Transverse colon (tissue), 4 donors: Measurements from ENCODE around the gene CXCR6. TPM values are rescaled to one million over a fixed set of nuclear protein-coding genes. Genes with fewer than 3 reads are reported as not detected.

Experiments
- DNase-seq: peaks from one replicate; pipeline ENCODE4 v3.0.0-alpha.2; 2019
- H3K27ac ChIP-seq, 4 donors: fragments of 200-600 bp; sonication (generic); 2 replicates each; pipeline ENCODE4 v1.5.1; 2016 to 2018; ENCODE audit warnings: inconsistent platforms in 4 of 4
- H3K27me3 ChIP-seq: fragments of 200-600 bp; sonication (generic); 2 replicates; pipeline ENCODE4 v1.5.1; 2017; ENCODE audit warnings: inconsistent platforms
- H3K36me3 ChIP-seq, 4 donors: fragments of 200-600 bp; sonication (generic); 2 replicates each; pipeline ENCODE4 v1.5.1; 2017 to 2019; ENCODE audit warnings: inconsistent platforms in 4 of 4
- H3K4me1 ChIP-seq, 4 donors: fragments of 200-600 bp; sonication (generic); 2 replicates each; pipeline ENCODE4 v1.5.1; 2017 to 2020; ENCODE audit warnings: inconsistent platforms in 4 of 4
- H3K4me3 ChIP-seq, 4 donors: fragments of 200-600 bp; sonication (generic); 1 replicate in 1 of 4; 2 replicates in 3 of 4; pipeline versions ENCODE4 v1.5.1 to v1.6.1; 2017 to 2019; ENCODE audit warnings: inconsistent platforms in 4 of 4
- H3K9me3 ChIP-seq, 2 donors: fragments of 200-600 bp; sonication (generic); 2 replicates each; pipeline ENCODE4 v1.5.1; 2017 to 2019; ENCODE audit warnings: inconsistent platforms in 2 of 2
- EP300 ChIP-seq: sonication (generic); formaldehyde crosslinking; IDR thresholded peaks from one replicate; pipeline ENCODE4 v1.6.1; 2017; ENCODE audit warnings: antibody characterized with exemption, low read depth
- POLR2A ChIP-seq: fragments of 450-650 bp; IDR thresholded peaks from one replicate; pipeline ENCODE4 v1.6.1; 2016; ENCODE audit warnings: antibody characterized with exemption, mild to moderate bottlenecking, moderate library complexity
- POLR2AphosphoS5 ChIP-seq, 3 donors: sonication (generic); formaldehyde crosslinking; IDR thresholded peaks; one replicate each; pipeline ENCODE4 v1.6.1; 2016; ENCODE audit warnings: antibody characterized with exemption in 3 of 3
- WGBS, 2 donors: methylation state at CpG; one replicate each; pipeline ENCODE4 v1.1.5; 2018; ENCODE audit warnings: low coverage in 1 of 2; 5-methylcytosine and 5-hydroxymethylcytosine counted together
- in situ Hi-C, 4 donors: fragments of 200-750 bp; cut with MboI; loops; one replicate each; pipeline versions ENCODE4 v1.15.0 to v1.15.1; 2017; ENCODE audit warnings: low sequenced_read_pairs in 3 of 4, low pct_ligation_motif_present in 1 of 4, low pct_unique_long_range_greater_than_20kb in 1 of 4
- intact Hi-C: fragments of 100-400 bp; cut with DNase I; formaldehyde crosslinking; loops from one replicate; pipeline ENCODE4 v1.15.1; 2023; ENCODE audit warnings: low total_unique reads
- total RNA-seq, 4 donors: library from RNA; depleted of rRNA; stranded (reverse); fragments of >200 nt; gene quantifications; one replicate each; pipeline ENCODE4 v1.1.0, GENCODE V29; 2016
- TF ChIP-seq, protein P1 (sequence below), 5 experiments: fragments of 200-600 bp in 3 of 5; fragments of 450-650 bp in 2 of 5; sonication (generic) in 3 of 5; IDR thresholded peaks; 1 replicate in 2 of 5; 2 replicates in 3 of 5; pipeline ENCODE4 v1.5.1; 2016 to 2017; ENCODE audit warnings: antibody characterized with exemption in 5 of 5, inconsistent platforms in 3 of 5, mild to moderate bottlenecking in 2 of 5, moderate library complexity in 1 of 5

The CXCR6 gene
- total RNA-seq, 4 donors from 2014 or later: 3.3 to 9.4 (median 6.7) TPM; not detected in 1

DNA sequence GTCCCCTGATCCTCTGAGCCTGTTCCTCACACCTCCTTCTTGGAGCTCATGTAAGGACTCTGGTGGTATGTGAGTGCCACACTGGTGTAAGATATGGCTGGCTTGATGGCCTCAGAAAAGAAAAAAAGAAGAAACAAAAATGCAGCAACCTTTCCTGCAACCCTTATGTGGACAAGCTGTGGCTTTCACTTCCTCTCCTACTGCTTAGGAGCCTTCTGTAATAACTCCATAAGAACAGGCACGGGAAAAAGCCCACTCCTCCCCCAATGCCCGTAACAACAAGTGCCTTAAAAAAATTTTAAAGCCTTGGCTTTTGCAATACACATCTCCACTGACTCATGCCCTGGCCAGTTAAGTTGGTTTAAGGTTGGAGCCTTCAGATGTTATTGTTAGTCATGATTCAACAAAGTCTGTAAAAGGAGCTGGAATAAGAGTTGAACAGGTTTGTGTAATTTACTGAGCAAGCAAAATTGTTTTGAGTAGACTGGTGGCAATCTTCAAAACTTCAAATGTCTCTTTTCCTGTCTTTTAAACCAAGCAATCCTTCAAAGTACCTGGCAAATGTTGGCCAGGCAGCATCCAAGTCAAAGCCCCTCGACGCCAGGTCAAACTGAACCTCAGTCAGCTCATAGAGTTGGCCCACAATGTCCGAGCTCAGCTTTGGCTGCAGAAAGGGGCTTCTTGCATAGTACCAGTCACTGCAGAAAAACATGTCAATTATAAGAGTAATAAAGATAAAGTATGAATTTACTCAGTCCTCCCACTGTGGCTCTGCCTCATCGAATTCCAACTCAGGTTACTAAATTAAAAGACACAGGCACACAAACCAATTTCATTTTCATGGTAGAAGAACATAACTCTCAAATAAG, 29.5 kb downstream of the CXCR6 start:
- peaks cover 2 to 29% (median 10%) of the 10 kb centered on the region in 4 donors for H3K4me1 ChIP-seq
- H3K9me3 ChIP-seq: no peaks in the 10 kb centered on the region
- 60 to 72% methylated on average over 1 to 6 of the region's 6 CpGs for WGBS, 2 donors
- H3K27ac ChIP-seq: peak overlapping the region; percentile 66 to 78 (median 70)
- in situ Hi-C loops: no loop called here
- no peak for DNase-seq
- TF ChIP-seq EP300 (no peak), POLR2AphosphoS5 (IDR thresholded peaks at IDR 0.05) (peak in 1 of 3 donors; percentile 27)
- intact Hi-C loops: no loop called here
- H3K36me3 ChIP-seq: peaks cover 0 to 31% (median 14%) of the 10 kb centered on the region in 4 donors
- H3K27me3 ChIP-seq: no peaks in the 10 kb centered on the region
- no peak overlapping the region for H3K4me3 ChIP-seq

DNA sequence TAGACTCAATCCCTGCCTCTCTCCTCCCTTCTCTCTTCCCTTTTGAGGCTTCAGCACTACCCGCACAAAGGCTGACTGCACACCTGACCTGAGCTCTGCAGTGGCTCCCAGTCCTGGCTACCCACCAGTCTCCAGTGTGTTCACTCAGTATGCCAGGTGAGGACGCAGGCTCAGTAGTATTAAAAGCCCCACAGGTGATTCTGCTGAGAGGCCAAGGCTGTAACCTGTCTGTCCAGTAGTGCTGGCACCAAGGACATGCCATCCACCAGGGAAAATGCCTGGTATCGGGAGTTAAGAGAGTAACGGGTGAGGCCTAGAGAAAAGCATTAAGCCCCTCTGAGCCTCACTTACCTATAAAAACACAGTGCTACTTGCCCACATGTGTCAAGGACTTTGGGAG, 31.4 kb downstream of the CXCR6 start:
- intact Hi-C loops: no loop called here
- DNase-seq: no peak
- in situ Hi-C loops: no loop called here
- TF ChIP-seq EP300: no peak
- no peak overlapping the region for H3K27ac ChIP-seq
- no peaks in the 10 kb centered on the region for H3K9me3 ChIP-seq
- H3K27me3 ChIP-seq: no peaks in the 10 kb centered on the region
- 76% methylated on average over 4 of the region's 4 CpGs; no CpG with 5 or more reads in 1 of the 2 donors for WGBS, 2 donors
- peaks cover 14 to 45% (median 21%) of the 10 kb centered on the region in 4 donors for H3K4me1 ChIP-seq
- H3K36me3 ChIP-seq: peaks cover 0 to 17% (median 8%) of the 10 kb centered on the region in 4 donors
- H3K4me3 ChIP-seq: no peak overlapping the region

DNA sequence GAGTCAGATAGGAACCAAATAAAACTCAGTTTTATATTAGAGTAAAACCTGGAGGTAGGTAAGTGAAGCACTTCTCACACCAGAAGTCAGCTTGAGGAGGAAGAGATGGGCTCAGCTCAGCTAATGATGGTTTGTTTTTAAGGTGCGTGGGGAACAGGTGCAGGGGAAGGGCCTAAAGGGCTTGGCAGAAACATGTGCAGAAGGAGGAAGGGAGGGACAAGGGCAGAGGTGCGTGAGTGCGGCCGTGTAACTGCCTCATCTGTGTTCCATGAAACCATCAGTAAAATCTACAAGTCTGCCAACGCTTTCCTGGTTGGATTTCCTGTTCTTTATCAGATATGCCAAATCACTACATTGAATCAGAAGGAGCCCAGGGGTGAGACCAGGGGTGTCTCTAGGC, 32.4 kb downstream of the CXCR6 start:
- Histone ChIP-seq H3K36me3 (peaks cover 0 to 17% (median 6%) of the 10 kb centered on the region in 4 donors), H3K27me3 (no peaks in the 10 kb centered on the region), H3K4me1 (peaks cover 16 to 55% (median 25%) of the 10 kb centered on the region in 4 donors), H3K9me3 (no peaks in the 10 kb centered on the region), H3K27ac (peak overlapping the region; percentile 25 to 62 (median 53)), H3K4me3 (no peak overlapping the region)
- DNase-seq: no peak
- WGBS, 2 donors: 52% methylated on average over 5 of the region's 5 CpGs; no CpG with 5 or more reads in 1 of the 2 donors
- intact Hi-C loops (no loop called here), in situ Hi-C loops (no loop called here)
- TF ChIP-seq, protein P1, sequence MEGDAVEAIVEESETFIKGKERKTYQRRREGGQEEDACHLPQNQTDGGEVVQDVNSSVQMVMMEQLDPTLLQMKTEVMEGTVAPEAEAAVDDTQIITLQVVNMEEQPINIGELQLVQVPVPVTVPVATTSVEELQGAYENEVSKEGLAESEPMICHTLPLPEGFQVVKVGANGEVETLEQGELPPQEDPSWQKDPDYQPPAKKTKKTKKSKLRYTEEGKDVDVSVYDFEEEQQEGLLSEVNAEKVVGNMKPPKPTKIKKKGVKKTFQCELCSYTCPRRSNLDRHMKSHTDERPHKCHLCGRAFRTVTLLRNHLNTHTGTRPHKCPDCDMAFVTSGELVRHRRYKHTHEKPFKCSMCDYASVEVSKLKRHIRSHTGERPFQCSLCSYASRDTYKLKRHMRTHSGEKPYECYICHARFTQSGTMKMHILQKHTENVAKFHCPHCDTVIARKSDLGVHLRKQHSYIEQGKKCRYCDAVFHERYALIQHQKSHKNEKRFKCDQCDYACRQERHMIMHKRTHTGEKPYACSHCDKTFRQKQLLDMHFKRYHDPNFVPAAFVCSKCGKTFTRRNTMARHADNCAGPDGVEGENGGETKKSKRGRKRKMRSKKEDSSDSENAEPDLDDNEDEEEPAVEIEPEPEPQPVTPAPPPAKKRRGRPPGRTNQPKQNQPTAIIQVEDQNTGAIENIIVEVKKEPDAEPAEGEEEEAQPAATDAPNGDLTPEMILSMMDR (IDR thresholded peaks at IDR 0.05): no peak
- TF ChIP-seq POLR2A: no peak
- TF ChIP-seq EP300: no peak
- TF ChIP-seq POLR2AphosphoS5 (IDR thresholded peaks at IDR 0.05): no peak

DNA sequence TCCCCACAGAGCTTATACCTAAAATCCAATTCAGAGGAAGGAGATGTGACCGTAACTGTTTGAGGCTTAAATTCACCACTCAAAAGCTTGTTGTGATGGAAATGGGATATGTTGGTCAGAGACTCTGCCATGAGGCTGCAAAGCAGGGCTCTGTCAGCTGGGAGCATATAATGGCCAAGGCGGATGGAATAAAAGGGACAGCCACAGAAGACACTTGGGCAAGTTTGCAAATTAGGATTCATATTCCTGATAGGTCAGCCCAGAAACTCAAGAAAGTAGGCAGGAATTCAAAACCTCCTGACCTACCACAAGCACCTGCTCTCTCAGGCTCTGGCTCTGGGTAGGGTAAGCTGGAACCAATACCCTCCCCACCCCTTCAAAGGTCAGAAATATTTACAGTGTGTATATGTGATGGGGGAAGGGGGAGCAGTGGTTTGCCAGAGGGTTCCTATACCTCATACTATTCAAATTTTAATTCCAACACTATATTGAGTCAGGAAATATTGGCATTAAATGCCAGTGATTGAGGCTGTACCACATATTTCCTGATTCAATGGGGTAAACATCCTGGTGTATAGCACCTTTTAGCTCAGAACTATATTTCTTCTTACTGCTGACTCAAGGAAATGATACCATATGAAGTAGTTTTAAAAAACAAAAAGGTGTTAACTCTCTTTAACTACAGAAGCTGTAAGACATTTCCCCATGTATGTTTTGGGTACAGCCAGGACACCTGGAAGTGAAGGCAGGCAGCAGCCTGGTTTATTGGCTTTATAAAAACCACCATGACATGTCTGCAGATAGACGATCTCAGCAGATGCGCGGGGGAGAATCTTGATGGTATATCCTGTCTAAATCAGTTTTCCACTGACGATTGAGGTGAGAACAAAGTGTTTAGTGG, 33.2 kb downstream of the CXCR6 start:
- Histone ChIP-seq H3K4me3 (no peak overlapping the region), H3K27me3 (no peaks in the 10 kb centered on the region), H3K36me3 (peaks cover 0 to 19% (median 8%) of the 10 kb centered on the region in 4 donors), H3K4me1 (peaks cover 16 to 56% (median 25%) of the 10 kb centered on the region in 4 donors), H3K9me3 (no peaks in the 10 kb centered on the region), H3K27ac (peak overlapping the region; percentile 25 to 71 (median 53))
- 68% methylated on average over 6 of the region's 6 CpGs; no CpG with 5 or more reads in 1 of the 2 donors for WGBS, 2 donors
- no peak for DNase-seq
- intact Hi-C loops: no loop called here
- in situ Hi-C loops: no loop called here
- TF ChIP-seq, protein P1 (IDR thresholded peaks at IDR 0.05): no peak
- TF ChIP-seq POLR2AphosphoS5 (IDR thresholded peaks at IDR 0.05): no peak
- no peak for TF ChIP-seq EP300
- no peak for TF ChIP-seq POLR2A
